Measurements from ENCODE around the gene CTSH.
"Not testable (repeated sequence)": the region's sequence is repeated elsewhere in the genome, so short reads cannot be mapped to it uniquely, and the experiment has no call there.

The CTSH gene

DNA sequence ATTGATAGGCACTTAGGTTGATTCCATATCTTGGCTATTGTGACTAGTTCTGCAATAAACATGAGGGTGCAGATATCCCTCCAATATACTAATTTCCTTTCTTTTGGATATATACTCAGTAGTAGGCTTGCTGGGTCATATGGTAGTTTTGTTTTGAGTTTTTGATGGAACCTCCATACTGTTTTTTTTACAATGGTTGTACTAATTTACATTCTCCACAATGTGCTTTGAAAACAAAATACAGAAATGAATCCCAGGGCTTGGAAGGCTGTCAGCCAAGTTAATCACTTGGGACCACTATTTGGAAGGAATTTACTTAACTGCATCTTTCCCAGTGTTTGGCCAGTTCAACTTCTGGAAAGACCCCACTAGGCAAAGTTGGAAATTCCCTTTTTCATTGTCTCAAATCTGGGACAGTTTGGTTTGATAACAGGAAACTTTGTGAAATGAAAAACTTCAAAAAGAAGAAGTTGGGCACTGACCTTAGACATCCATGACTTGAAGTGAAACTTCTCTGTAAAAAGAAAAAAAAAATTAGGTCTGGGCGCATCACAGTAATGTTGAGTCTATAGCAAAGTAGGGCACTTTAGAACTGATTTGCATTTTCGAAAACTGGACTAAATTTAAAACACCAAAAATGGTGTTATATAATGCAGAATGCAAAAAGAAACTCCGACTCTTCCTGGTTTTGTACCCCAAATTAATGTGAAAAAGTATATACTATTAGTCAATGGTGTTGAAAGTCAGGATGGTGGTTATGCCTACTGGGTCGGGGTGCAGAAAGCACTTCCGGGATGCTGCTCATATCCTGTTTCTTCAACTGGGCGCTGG is 6.0 kb downstream of the CTSH start:
- DNase-seq, result no peak

DNA sequence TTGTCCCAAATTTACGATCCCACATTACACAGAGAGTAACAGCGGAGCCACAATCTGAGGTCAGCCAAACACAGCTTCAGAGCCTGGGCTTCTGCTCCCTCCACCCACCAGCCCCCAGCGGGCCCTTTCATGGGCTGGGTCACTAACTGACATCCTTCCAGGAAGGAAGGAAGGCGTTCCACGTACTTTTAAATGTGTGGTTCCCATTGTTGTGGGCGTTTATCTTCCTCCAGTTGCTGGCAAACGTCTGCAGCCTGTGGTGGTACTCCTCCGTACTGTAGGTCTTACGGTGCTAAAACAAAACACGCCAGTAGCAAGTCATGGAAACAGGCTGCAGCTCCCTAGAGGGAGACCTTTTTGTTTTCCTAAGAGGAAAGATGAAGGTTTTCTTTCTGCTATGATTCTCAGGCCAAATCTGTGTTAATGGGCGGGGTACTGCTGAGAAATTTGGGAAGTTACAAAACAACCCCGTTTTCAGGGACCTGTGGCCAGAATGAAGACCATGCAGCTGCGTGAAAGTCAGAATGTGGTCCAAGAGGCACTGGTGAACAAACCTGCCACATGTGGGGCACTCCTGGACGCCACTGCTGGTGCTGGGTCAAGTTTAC is 7.6 kb downstream of the CTSH start:
- no peak for DNase-seq

DNA sequence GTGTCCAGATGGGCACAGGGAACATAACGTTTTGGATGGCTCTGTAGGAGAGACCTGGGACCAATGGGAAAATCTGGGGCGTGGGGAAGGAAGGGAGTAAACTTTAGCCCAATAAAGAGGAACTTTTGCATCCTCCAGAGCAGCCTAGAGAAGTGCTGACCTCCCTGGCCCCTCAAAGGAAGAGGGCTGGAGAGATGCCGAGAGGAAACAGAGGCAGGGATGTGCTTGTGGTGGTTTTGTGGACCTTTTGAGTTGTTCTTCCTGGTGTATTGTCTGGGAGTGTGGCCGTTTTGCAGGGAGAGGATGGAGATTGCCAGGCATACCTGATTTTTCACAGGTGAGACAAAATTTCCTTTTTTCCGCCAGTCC is 10.2 kb downstream of the CTSH start:
- DNase-seq, result no peak

DNA sequence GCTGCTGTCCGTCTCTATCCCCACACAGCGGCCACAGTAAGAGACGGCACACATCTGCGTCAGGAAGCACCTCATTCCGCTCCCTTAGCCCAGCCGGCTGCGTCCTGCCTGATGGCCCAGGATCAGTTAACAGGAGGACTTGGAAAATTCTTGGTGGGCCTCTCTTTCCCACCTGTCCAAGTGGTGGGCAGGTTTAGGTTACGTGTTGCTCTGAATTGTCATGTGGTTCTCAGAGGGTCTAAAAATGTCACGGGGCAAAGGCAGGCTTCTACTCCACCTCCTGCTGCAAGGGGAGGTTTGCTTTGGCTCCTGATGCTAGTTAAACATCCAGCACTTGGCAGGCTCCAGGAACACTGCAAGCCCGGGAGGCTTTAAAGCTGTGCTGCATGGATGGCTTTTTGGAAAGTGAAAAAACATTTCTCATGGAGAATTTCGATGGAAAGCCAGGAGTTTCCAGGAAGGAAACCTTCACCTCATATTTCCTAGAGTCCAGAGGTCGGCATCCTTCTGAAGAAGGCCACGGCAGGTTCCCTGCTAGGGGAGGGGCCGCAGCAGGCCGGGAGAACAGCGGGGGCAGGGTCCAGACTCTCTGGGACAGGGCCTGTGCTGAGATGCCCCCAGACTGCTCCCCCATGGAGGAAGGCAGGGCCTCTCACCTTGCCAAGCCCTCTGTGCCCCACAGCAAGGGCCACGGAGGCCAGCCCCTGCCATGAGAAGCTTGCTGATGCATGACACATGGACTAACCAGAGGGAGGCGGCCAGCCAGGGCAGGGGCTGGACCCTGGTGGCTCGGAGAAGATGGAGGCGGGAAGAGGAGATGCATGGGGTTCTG is 10.8 kb downstream of the CTSH start:
- DNase-seq, result no peak

DNA sequence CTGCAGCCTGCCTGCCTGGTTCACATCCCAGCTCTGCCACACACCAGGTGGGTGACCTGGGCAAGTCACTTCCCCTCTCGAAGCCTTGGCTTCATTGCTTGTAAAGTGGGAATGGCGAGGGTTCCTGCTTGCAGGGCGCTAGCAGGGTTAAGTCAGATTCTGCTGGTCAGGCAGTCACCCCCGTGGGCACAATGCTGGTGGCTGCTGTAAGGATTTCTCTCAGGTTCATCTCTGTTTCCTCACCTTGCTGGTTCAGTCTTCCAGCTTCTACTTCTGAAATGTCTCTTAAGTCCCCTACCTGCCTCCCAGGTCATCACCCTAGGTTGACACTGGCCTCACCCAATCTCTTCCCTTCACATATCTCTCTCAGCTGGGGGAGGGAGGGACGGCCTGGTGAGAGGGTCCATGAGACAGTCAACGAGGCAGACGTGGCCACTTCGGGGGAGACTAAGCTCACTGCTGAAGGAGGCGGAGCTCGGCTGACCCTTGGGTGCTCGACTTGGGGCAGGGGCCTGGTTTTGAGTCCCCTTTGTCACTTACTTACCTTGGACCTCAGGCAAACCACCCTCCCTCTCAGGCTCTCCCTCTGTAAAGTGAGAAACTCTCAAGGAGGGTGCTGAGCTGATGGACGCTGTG is 11.5 kb downstream of the CTSH start:
- DNase-seq, result no peak

DNA sequence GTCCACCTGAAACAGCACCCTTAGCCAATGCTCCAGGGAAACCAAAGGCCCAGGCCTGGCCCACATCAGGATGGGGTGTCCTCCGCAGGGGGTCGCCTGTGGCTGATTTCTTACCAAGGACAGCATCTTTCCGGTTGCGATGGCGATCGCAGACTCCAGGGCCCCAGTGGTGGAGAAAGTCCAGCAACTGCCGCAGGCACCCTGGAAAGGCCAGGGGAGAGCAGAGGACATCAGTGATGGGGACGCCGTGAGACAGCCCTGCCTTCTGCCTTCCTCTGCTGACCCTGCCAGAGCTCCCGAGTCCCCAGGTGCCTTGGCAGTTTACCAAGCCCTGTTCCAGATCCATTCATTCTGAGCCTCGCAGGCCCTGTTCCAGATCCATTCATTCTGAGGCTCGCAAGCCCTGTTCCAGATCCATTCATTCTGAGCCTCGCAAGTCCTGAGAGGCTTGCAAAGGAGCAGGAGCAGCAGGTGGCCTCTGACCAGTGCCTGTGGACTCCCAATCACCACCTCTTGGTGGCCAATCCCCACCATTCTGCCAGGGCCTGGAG is 12.5 kb downstream of the CTSH start:
- DNase-seq, result no peak

DNA sequence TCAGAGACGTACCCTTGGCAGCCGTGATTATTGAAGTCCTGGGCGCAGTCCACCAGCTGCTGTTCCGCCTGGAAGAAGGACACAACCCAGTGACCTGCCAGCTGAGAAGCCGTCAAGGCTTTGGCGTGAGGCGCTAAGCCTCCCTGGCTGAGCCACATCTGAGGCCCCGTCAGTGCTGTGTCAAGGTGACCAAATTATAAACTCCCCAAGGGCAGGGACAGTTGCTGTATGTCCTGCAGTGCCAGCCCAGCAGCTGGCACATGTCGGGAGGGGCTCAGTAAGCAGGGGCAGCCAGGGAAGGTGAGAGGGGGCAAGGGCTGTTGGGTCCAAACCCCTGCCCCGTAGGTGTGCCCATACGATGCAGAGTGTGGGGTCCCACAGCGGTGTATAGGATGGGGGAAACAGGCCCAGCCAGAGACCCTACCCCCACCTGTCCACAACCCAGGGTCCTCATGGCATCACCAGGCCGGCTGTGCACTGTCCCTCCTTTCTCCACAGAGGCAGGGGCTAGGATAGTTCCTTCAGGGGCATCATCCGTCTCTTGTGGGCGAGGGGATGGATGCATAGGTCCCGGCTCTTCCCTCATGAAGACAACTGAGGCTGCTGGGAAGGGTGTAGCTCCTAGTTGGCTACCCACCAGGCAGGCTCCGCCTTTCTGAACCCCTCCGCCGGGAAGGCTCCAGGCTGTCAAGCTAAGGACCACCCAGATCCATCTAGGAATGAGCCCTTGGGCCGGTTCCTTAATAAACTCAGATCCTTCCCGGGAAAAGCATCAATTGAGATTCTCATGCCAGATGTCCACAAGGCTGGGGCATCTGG is 13.2 kb downstream of the CTSH start:
- no peak for DNase-seq

DNA sequence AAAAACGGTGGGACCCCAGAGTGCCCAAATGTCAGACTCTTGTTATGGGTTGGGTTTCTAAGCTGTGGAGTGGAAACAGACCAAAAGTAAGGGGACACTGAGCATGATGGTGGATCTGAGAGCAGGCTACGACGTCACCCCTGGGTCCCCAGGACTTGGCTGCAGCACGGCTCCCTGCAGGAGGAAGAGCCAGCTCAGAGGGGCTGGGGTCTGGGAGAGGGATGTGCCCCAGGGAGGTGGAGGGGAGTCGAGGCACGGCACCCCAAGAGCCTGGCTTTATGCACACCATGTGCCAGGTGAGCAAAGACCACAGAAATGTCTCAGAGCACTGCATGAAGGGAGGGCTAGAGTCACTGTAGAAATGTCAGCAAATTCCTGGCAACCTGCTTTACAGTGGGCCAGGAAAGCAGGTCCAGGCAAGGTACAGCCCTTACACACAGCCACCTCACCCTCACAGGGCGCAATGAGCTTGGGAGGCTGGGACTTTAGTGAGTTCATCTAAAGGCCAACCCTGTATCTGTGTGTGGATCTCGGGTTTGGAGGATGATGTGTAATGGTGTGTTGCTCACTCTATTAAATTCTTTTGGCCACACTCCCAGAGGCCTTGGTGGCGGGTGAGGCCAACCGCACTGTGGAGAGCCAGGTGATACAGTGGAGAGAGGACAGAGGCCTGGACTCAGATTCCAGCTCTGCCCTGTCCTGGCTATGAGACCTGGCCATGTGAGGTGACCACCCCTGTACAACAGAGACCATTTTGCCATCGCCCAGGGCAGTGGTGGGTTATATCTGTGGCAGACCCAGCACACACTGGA is 14.1 kb downstream of the CTSH start:
- no peak for DNase-seq

DNA sequence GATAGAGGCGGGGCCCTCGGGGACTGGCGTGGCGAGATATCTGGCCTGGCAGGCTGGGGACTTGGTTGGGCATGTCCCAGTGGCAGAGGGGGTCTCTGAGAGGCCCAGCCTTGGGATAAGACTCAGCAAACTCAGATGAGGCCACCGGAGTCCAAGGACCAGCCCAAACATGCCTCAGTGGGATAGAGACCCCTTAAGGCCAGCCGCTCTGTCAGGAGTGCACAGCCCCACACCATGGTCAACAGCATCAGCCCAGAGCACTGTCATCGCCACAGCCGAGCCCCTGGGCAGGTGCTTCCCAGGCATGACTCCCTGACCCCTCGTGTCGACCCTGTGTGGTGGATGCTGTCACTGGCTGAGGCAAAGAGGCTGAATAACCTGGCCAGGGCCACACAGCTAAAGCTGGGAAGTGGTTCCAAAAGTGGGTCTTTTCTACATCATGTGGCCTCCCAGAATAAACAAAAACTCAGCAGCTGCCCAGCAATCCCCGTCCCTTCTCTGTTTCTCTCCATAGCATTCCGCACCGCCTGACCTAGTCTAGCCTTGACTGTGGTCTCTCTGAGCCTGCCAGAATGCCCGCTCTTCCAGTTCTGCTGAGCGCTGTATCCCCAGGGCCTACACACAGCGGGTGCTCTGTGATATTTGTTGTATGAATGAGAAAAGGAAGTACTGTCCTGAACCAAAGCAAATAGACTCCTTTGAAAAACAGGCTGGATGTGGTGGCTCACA is 15.1 kb downstream of the CTSH start:
- DNase-seq, result no peak

DNA sequence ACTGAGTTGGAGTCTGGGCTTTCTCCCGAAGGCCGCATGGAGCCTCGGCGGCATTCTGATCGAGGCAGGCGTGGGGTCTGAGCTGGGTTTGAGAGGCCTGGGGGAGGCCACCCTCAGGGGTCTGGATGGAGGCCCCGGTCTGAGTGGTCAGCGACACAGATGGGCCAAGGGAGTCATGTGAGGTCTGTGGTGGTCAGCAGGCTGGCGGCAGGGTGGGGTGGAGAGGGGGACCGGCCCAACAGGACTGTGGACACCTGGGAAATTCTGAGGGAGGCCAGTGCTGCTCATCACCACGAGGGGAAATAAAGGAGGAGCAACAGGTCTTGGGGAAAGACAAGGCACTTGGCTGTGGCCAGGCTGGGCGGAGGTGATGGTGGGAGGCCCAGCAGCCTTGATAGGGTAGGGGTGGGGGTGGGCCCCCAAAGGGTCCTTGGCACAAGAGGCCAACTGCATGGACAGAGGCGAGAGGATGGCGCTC is 16.2 kb downstream of the CTSH start:
- no peak for DNase-seq

DNA sequence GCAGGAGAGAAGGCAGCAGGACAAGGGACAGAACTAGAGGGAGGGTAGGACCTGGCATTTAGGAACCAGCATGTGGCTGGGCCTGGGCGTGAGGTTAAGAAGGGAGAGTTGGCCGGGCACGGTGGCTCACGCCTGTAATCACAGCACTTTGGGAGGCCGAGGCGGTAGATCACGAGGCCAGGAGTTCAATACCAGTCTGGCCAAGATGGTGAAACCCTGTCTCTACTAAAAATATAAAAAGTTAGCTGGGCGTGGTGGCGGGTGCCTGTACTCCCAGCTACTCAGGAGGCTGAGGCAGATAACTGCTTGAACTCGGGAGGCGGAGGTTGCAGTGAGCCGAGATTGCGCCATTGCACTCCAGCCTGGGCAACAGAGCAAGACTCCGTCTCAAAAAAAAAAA is 16.7 kb downstream of the CTSH start:
- not testable (repeated sequence) for DNase-seq

DNA sequence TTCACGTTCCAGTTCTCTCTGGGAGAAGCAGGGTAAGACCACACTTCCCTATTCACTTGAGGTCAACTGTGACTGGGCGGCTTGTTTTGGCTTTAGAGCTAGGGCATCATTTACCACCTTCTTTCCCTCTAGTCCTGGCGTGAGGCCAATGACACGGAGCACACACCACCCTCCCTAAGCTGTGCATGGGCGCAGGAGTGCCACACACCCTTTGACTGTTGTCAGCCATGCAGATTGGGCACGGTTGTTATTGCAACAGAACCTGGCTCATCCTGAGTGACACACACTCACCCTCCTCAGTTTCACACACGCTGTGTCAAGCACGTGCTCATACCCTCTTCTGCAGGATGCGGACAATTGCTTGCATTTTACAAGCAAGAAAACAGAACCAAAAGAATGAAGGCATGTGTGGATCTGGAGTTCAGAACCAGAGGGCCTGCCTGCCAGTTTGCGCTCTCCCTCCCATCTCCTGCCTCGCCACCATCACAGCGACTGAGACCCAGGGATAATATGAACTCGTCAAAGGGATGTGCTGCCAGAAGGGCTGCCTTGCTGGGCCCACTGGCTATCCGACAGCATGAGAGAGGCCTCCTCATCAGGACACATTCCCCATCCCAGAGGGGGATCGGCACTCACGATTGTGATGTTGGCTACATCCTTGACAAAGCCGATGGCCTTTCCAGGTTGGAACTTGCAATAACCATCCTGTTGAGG is 17.6 kb downstream of the CTSH start:
- no peak for DNase-seq

DNA sequence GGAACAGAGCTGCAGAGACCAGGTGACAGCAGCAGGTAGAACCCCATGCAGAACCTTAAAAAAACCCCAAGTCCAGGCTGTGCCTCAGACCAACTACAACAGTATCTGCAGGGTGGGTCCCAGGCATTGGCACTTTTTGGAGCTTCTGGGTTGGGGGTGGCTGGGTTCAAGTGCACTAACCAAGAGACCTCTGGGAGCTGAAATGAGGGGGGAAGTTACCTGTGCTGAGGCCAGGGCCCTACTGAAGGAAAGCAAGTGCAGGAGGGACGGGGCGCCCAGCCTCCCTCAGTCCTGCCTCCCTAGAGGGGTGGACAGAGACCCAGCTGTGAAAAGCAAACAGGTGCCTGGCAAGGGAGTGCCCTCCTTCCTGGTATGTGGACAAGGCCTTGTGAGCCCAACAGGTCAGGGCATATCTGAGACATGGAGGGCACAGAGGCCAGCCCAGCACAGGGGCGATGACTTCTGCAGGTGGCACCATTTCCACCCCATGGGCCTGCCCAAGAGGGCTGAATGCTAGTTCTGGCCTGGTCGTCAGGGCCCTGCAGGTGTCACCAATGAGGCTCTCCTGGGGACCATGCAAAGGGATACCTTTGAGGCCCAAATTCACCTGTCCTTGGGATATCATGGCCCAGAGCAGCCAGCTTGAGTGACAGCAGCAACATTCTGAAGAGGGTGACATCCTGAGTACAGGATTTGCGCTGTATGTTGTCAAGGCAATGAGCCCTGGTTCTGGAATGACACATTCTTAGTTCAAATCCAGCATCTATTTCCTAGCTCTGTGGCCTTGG is 18.7 kb downstream of the CTSH start:
- DNase-seq, result no peak

DNA sequence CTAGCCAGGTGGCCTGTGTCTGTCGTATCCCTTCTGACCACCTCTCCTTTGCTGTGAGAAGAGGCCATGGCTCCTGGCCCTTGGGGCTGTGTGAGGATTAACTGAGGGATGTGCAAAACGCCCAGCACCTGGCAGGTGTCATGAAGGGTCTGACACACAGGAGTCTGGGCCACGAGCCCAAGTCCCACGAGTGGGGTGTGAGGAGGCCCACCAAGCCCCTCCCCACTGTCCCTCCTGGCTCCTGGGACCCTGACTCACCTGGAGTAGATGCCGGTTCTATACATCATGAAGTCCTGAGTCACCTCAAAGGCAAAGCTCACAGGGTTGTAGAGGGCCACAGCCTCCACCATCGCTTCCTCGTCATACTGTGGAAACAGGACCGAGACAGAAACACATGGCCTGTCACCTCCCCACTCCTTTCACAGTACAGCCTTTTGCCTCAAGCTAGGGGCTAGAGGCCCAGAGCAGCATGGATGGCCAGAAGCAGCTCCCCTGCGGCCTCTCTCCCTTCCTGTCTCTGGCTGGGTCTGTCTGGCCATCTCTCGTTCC is 19.7 kb downstream of the CTSH start:
- no peak for DNase-seq

DNA sequence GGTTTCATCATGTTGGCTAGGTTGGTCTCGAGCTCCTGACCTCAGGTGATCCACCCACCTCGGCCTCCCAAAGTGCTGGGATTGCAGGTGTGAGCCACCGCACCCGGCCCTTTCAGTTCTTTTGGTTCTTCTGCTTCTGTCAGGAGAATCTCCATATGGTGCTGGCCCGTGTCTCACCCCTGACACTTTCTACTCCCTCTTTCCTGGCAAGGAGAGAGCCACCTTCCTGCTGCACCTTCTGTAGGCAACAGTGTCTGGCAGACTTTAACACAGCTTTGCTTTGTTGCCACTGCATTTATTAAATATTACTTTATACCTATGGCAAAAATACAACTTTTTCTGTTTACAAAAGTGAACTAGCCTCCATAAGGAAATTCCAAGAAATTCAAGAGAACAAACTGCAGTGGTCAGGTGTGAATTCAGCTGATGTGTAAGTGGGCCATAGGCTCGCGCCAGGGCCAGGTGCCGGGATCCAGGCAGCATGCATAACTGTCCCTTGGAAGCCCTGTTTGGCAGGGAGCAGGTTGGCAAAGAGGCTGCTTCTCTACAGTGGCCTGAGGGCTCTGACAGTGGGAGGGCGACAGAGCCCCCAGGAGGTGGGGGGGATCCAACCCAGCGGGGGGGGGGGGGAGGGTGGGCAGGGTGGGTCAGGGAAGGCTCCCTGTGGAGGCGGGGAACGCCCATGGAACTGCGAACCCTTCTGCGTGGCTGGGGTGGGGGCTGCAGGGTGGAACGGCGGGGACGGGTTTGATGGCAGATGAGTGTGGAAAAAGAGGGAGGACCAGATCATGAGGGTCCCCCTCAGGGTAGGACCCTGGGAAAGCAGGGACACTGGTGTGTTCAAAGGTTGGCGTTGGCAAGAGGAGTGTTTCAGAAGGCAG is 21.1 kb downstream of the CTSH start:
- no peak for DNase-seq

DNA sequence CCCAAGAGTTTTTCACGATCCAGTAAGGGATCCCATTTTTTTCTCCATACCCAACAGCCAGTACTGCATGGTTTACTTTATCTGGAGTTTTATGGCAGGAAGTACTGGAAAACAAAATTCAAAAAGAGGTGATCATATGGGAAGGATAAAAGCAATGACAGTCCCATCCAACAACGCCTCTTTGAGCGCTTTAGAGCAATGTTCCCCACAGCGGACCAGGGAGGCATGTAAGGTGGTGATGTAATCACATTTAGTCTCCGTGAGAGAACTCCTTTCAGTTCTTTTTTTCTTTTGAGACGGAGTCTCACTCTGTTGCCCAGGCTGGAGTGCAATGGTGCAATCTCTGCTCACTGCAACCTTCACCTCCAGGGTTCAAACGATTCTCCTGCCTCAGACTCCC is 21.8 kb downstream of the CTSH start:
- DNase-seq, result no peak

DNA sequence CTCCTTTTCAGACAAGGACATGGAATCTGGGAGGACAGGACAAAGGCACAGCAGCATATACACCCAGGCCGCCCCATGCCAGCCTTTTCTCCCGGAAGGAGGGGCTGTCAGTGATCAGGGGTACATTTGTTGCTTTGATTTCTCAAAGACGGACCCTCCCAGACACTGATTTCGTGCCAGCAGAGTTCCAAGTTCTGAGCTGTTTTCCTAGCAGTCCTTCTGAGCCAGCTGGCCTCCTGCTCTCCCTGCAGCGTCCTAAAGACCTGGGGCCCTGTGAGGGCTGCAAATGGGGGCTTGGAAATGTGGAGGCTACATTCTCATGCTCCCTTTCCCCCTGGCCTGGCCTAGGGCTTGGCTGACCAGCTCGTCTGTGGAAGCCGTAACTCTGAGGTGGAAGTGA is 22.3 kb downstream of the CTSH start:
- no peak for DNase-seq

DNA sequence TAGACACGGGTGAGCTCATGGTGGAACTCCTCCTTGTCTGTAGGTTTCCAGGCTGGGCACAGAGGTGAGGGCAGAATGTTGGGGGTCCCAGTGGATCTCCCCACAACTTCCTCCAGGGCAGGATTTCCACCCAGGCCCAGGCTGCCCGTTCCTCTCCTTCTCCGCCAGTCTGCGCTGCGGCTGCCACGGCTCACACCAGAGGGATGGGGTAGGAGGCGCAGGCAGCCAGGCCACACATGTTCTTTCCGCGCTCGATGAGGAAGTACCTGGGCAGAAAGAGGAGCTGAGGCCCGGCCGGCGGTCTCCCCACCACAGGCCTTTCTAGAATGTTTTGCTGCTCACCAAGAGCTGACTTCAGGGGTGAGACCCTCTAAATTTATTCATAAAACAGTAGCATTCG is 22.9 kb downstream of the CTSH start:
- DNase-seq, result no peak
